Endodermal cell (in vitro differentiated cells): ENCODE results near the gene CACNA1F. TPM values are rescaled to one million over a fixed set of nuclear protein-coding genes. Genes with fewer than 3 reads are reported as not detected.
A peak's percentile ranks its signal among the peaks of the same experiment; 100 is the strongest.

ENCODE experiments used
- DNase-seq: peaks from one replicate; pipeline ENCODE4 v3.0.0-alpha.2; 2017
- H3K27ac ChIP-seq: 2 replicates; pipeline ENCODE4 v1.5.1; 2013; ENCODE audit warnings: mild to moderate bottlenecking, low read depth, low read length, moderate library complexity
- H3K27me3 ChIP-seq: 2 replicates; pipeline ENCODE4 v1.6.1; 2013; ENCODE audit warnings: mild to moderate bottlenecking, low read length, moderate library complexity; ENCODE audit not compliant: insufficient read depth, control insufficient read depth, poor library complexity, severe bottlenecking
- H3K36me3 ChIP-seq: 2 replicates; pipeline ENCODE4 v1.7.0; 2013; ENCODE audit warnings: mild to moderate bottlenecking, low read length, moderate library complexity; ENCODE audit not compliant: control insufficient read depth, insufficient read depth
- H3K4me1 ChIP-seq: one replicate; pipeline ENCODE4 v1.7.0; 2013; ENCODE audit warnings: low read length; ENCODE audit not compliant: control insufficient read depth, insufficient read depth
- H3K4me3 ChIP-seq: 2 replicates; pipeline ENCODE4 v1.5.1; 2013; ENCODE audit warnings: mild to moderate bottlenecking, low read length, moderate library complexity
- H3K9ac ChIP-seq: 2 replicates; pipeline ENCODE4 v1.6.1; 2013; ENCODE audit warnings: mild to moderate bottlenecking, low read length, moderate library complexity; ENCODE audit not compliant: poor library complexity, severe bottlenecking; ENCODE audit errors: extremely low read depth
- H3K9me3 ChIP-seq: 2 replicates; pipeline ENCODE4 v1.6.1; 2013; ENCODE audit warnings: mild to moderate bottlenecking, low read length, moderate library complexity; ENCODE audit not compliant: control insufficient read depth
- H3K27ac Mint-ChIP-seq: 2 replicates; pipeline ENCODE4 v1.8.0; 2020; ENCODE audit warnings: mixed read lengths
- H3K27me3 Mint-ChIP-seq: 2 replicates; pipeline ENCODE4 v1.8.0; 2021; ENCODE audit warnings: mild to moderate bottlenecking, mixed read lengths; ENCODE audit not compliant: insufficient read depth
- H3K36me3 Mint-ChIP-seq: 2 replicates; pipeline ENCODE4 v1.8.0; 2020; ENCODE audit warnings: low read depth, mixed read lengths
- H3K4me1 Mint-ChIP-seq: 2 replicates; pipeline ENCODE4 v1.8.0; 2020; ENCODE audit warnings: mixed read lengths
- H3K4me3 Mint-ChIP-seq: 2 replicates; pipeline ENCODE4 v1.8.0; 2020; ENCODE audit warnings: mild to moderate bottlenecking, moderate library complexity, mixed read lengths
- H3K9me3 Mint-ChIP-seq: 2 replicates; pipeline ENCODE4 v1.8.0; 2020; ENCODE audit warnings: mild to moderate bottlenecking, mixed read lengths
- CTCF ChIP-seq: fragments of 200-600 bp; sonication (generic); conservative IDR thresholded peaks from 2 replicates; pipeline ENCODE4 v1.5.0; 2021; ENCODE audit warnings: antibody characterized with exemption, mild to moderate bottlenecking
- WGBS, 2 experiments: methylation state at CpG; one replicate each; pipeline versions ENCODE4 v1.1.5 to v1.1.7; 2013; ENCODE audit warnings: missing lambda C conversion rate in 2 of 2, mixed read lengths in 1 of 2; ENCODE audit not compliant: insufficient coverage in 1 of 2, insufficient read length in 1 of 2; 5-methylcytosine and 5-hydroxymethylcytosine counted together
- total RNA-seq, 2 donors: library from RNA; stranded (reverse); fragmentation: NEBNext Ultra II Directional in 1 of 2; extraction: Animal tissue kit (Norgen Biotek cat#: 25700) in 1 of 2; gene quantifications; 2 replicates in 1 of 2; 3 replicates in 1 of 2; pipeline ENCODE4 v1.2.1, GENCODE V29; 2021

Gene CACNA1F
- total RNA-seq, 2 donors from 2014 or later: 0.42 to 0.70 TPM

GRCh38 chrX:49167740-49168108, 65.4 kb downstream of the CACNA1F start:
- Mint-ChIP-seq H3K27me3 (peaks cover 65% of the 10 kb centered on the region), H3K9me3 (peaks cover 59% of the 10 kb centered on the region), H3K36me3 (no peaks in the 10 kb centered on the region), H3K4me1 (no peaks in the 10 kb centered on the region), H3K4me3 (peak overlapping the region; percentile 45), H3K27ac (no peak overlapping the region)
- no peaks in the 10 kb centered on the region for H3K36me3 ChIP-seq
- no peak for TF ChIP-seq CTCF
- no peaks in the 10 kb centered on the region for H3K9me3 ChIP-seq
- H3K27me3 ChIP-seq: peaks cover 57% of the 10 kb centered on the region
- no peak overlapping the region for H3K27ac ChIP-seq
- no peaks in the 10 kb centered on the region for H3K4me1 ChIP-seq
- no peak overlapping the region for H3K9ac ChIP-seq
- no peak for DNase-seq
- WGBS, 2 experiments: 77 to 100% methylated on average over 1 to 2 of the region's 3 CpGs
- no peak overlapping the region for H3K4me3 ChIP-seq

GRCh38 chrX:49166914-49167739, 66.0 kb downstream of the CACNA1F start:
- Mint-ChIP-seq H3K27me3 (peaks cover 63% of the 10 kb centered on the region), H3K9me3 (peaks cover 59% of the 10 kb centered on the region), H3K4me3 (peak overlapping the region; percentile 45), H3K4me1 (no peaks in the 10 kb centered on the region), H3K27ac (no peak overlapping the region), H3K36me3 (no peaks in the 10 kb centered on the region)
- no peak overlapping the region for H3K27ac ChIP-seq
- WGBS, 2 experiments: 31 to 34% methylated on average over 7 to 33 of the region's 35 CpGs
- H3K4me3 ChIP-seq: no peak overlapping the region
- H3K9me3 ChIP-seq: no peaks in the 10 kb centered on the region
- no peaks in the 10 kb centered on the region for H3K4me1 ChIP-seq
- H3K9ac ChIP-seq: no peak overlapping the region
- peaks cover 51% of the 10 kb centered on the region for H3K27me3 ChIP-seq
- H3K36me3 ChIP-seq: no peaks in the 10 kb centered on the region
- TF ChIP-seq CTCF: no peak
- DNase-seq: peak; percentile 53

DNA sequence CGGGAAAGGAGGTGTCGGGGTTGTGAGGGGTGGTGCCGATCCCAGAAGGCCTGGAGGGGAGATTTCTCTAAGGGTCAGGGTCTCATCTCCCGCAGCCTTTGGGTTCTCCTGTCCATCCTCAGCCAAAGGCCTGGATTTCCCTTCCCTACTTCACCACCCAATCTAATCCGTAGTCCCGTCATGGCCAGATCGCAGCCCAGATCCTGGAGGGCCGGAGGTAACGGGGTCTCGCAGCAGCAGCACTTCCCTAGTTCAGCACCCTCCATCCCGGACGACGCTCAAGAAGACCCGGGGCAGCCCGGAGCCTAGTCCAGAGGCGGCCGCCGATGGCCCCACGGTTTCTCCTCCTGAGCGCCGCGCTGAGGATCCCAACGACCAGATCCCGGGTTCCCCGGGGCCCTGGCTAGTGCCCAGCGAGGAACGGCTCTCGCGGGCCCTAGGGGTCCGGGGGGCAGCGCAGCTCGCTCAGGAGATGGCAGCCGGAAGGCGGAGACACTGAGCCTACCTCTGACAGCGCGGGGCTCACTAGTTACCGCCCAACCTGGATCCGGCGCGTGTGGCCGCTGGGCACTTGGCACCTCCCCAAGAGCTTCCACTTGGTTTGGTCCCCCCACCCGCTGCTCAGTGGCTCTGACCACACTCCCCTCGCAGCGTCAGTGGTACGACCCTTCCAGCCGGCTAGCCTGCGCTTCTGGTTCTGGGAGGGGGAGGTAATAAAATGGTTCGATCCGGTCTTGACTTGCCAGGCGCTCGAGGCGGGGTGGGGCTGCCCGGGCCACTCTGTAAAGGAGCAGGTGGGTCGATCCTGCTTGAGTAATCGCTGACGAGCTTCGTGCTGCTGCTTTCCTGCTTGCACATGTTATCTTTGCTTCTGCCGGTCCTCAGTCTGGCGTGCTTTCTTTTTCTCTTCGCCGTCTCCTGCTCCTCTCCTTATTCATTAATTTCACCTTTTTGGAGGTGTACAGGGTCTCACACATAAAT, 66.9 kb downstream of the CACNA1F start:
- no peak overlapping the region for H3K9ac ChIP-seq
- Mint-ChIP-seq H3K27me3 (peaks cover 61% of the 10 kb centered on the region), H3K4me3 (peak overlapping the region; percentile 45), H3K36me3 (no peaks in the 10 kb centered on the region), H3K9me3 (peaks cover 64% of the 10 kb centered on the region), H3K27ac (no peak overlapping the region), H3K4me1 (no peaks in the 10 kb centered on the region)
- 4 to 14% methylated on average over 5 to 56 of the region's 61 CpGs for WGBS, 2 experiments
- TF ChIP-seq CTCF: peak; percentile 54
- no peaks in the 10 kb centered on the region for H3K9me3 ChIP-seq
- H3K4me1 ChIP-seq: no peaks in the 10 kb centered on the region
- H3K36me3 ChIP-seq: no peaks in the 10 kb centered on the region
- peaks cover 42% of the 10 kb centered on the region for H3K27me3 ChIP-seq
- DNase-seq: peak; percentile 94
- H3K27ac ChIP-seq: no peak overlapping the region
- no peak overlapping the region for H3K4me3 ChIP-seq
